PC-9 (cell line): ENCODE data around the gene IL4I1. TPM values are rescaled to one million over a fixed set of nuclear protein-coding genes. Genes with fewer than 3 reads are reported as not detected.
A peak's percentile ranks its signal among the peaks of the same experiment; 100 is the strongest.

Experiments
- BruUV-seq: library from RNA; stranded (reverse); fragments of 400-500 nt; replicated peaks from 2 replicates; lab custom pipeline; 2021; lab: Mats Ljungman, UMichigan
- CTCF ChIA-PET: fragments of 300-600 bp; sonication (Branson Sonifier 250); formaldehyde crosslinking; loops from one replicate; lab custom pipeline; 2022; ENCODE audit warnings: antibody characterized with exemption; lab: Charles Lee
- POLR2A ChIA-PET: fragments of 300-600 bp; sonication (Branson Sonifier 250); formaldehyde crosslinking; loops from one replicate; lab custom pipeline; 2022; ENCODE audit warnings: antibody characterized with exemption; ENCODE audit not compliant: unreplicated experiment; lab: Charles Lee
- DNase-seq, 2 experiments: peaks; one replicate each; pipeline versions ENCODE4 v3.0.0 to v3.0.0-alpha.2; 2015 to 2022; ENCODE audit warnings: mixed read lengths in 1 of 2
- H2AFZ ChIP-seq: fragments of 200-600 bp; sonication (generic); 2 replicates; pipeline ENCODE4 v1.8.1; 2017; ENCODE audit warnings: antibody characterized with exemption
- H3F3A ChIP-seq: fragments of 200-600 bp; sonication (generic); 2 replicates; pipeline ENCODE4 v1.8.1; 2017; ENCODE audit warnings: antibody characterized with exemption, mild to moderate bottlenecking, low read depth; ENCODE audit not compliant: insufficient read depth
- H3K27ac ChIP-seq: fragments of 200-600 bp; sonication (generic); 2 replicates; pipeline ENCODE4 v1.6.1; 2016; ENCODE audit warnings: mixed run types
- H3K27me3 ChIP-seq: fragments of 200-600 bp; sonication (generic); 2 replicates; pipeline ENCODE4 v1.6.1; 2016; ENCODE audit warnings: low read depth, mixed run types; ENCODE audit not compliant: insufficient read depth
- H3K36me3 ChIP-seq: fragments of 200-600 bp; sonication (generic); 2 replicates; pipeline ENCODE4 v1.6.1; 2016; ENCODE audit warnings: low read depth, mixed run types
- H3K4me1 ChIP-seq: fragments of 200-600 bp; sonication (generic); replicated peaks from 2 replicates; pipeline ENCODE4 v1.6.1; 2016; ENCODE audit warnings: mixed run types; ENCODE audit not compliant: insufficient read depth
- H3K4me2 ChIP-seq: fragments of 200-600 bp; sonication (generic); 2 replicates; pipeline ENCODE4 v1.6.1; 2017; ENCODE audit warnings: mixed run types
- H3K4me3 ChIP-seq: fragments of 200-600 bp; sonication (generic); 2 replicates; pipeline ENCODE4 v1.6.1; 2016; ENCODE audit warnings: mixed run types
- H3K79me2 ChIP-seq: fragments of 200-600 bp; sonication (generic); 2 replicates; pipeline ENCODE4 v1.6.1; 2017; ENCODE audit warnings: low read depth, mixed run types
- H3K9me2 ChIP-seq: fragments of 200-600 bp; sonication (generic); 2 replicates; pipeline ENCODE4 v1.8.1; 2017; ENCODE audit warnings: mild to moderate bottlenecking; ENCODE audit not compliant: insufficient read depth
- H3K9me3 ChIP-seq: fragments of 200-600 bp; sonication (generic); 2 replicates; pipeline ENCODE4 v1.8.1; 2016; ENCODE audit warnings: low read depth; ENCODE audit not compliant: insufficient read depth
- H4K20me1 ChIP-seq: fragments of 200-600 bp; sonication (generic); 2 replicates; pipeline ENCODE4 v1.8.1; 2017; ENCODE audit not compliant: insufficient read depth
- EZH2 ChIP-seq: fragments of 200-600 bp; sonication (generic); IDR thresholded peaks from 2 replicates; pipeline ENCODE4 v1.8.0; 2017; ENCODE audit warnings: antibody characterized with exemption, low read depth
- intact Hi-C: fragments of 100-400 bp; cut with micrococcal nuclease; formaldehyde crosslinking; loops from one replicate; pipeline ENCODE4 v1.10.0; 2022; ENCODE audit not compliant: unreplicated experiment
- total RNA-seq: library from RNA; stranded (reverse); gene quantifications from 2 replicates; pipeline ENCODE4 v1.2.3, GENCODE V29; 2021
- TF ChIP-seq, protein P1 (sequence below): fragments of 200-600 bp; sonication (generic); conservative IDR thresholded peaks from 2 replicates; pipeline ENCODE4 v1.6.1; 2017; ENCODE audit warnings: mixed run types, antibody characterized with exemption, mild to moderate bottlenecking, moderate library complexity

The IL4I1 gene
- total RNA-seq, 1 experiment from 2014 or later, result not detected

DNA sequence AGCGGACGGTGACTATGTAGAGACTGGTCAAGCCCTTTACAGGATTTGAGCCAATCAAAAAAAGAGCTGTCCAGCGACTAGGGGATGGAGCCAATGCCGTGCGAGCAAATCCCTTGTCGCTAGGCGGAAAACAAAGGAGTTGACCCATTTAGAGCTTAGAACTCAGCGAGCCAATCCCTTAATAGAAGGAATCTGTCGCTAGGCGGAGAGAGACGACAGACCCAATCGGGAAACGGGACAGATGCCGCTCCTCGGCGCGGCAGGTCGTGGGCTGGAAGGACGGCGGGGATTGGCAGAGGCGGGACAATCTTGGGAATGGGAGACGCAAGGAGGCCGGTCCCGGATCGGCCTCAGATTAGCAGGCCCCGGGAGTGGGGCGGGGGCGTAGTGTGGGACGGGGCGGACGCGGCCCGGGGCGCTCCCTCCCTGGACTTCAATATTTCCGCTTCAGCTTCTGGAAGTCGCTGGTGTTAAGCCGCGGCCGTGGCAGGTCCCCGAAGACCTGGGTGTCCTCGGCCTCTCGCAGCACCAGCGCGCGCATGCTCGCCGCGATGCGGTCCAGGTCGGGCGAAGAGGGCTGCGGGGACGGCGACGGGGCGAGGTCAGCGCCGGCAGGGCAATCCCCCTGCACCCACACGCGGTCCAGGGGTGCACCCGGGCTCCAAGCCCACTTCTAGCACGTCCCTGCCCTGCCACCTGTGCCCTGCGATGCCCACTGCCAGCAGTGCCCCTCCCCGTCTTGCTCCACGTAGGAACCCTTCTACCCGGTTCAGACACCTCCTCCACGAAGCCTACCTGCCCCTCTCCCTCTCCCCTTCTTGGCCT, 27.0 kb downstream of the IL4I1 start:
- H3K9me2 ChIP-seq, result no peaks in the 10 kb centered on the region
- peaks cover 42% of the 10 kb centered on the region for H3K79me2 ChIP-seq
- no TSS peak for BruUV-seq
- intact Hi-C loops, result loop anchor here (1.0 to 5.0 kb wide), 3 partner anchors 8 to 192 kb away; partner anchors contain the start of genes AKT1S1, MED25, PRMT1 and TBC1D17
- no peak for TF ChIP-seq EZH2
- TF ChIP-seq, protein P1, sequence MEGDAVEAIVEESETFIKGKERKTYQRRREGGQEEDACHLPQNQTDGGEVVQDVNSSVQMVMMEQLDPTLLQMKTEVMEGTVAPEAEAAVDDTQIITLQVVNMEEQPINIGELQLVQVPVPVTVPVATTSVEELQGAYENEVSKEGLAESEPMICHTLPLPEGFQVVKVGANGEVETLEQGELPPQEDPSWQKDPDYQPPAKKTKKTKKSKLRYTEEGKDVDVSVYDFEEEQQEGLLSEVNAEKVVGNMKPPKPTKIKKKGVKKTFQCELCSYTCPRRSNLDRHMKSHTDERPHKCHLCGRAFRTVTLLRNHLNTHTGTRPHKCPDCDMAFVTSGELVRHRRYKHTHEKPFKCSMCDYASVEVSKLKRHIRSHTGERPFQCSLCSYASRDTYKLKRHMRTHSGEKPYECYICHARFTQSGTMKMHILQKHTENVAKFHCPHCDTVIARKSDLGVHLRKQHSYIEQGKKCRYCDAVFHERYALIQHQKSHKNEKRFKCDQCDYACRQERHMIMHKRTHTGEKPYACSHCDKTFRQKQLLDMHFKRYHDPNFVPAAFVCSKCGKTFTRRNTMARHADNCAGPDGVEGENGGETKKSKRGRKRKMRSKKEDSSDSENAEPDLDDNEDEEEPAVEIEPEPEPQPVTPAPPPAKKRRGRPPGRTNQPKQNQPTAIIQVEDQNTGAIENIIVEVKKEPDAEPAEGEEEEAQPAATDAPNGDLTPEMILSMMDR, result no peak
- peaks cover 12% of the 10 kb centered on the region for H3K36me3 ChIP-seq
- no peak overlapping the region for H3K27ac ChIP-seq
- ChIA-PET CTCF (interaction anchor here (1.0 kb wide), 1 partner anchor 119 kb away, joined by 11 read pairs; no protein-coding TSS in a partner anchor), POLR2A (interaction anchor here (0.5 to 1.2 kb wide), 16 partner anchors 19 to 1382 kb away, joined by 3 to 20 read pairs (median 5); partner anchors contain the start of genes ALDH16A1, AP2A1, PTOV1 and RRAS)
- peaks cover 58% of the 10 kb centered on the region for H3F3A ChIP-seq
- peaks cover 37% of the 10 kb centered on the region for H3K4me1 ChIP-seq
- H3K4me2 ChIP-seq, result peak overlapping the region; percentile 93
- DNase-seq, result peak; percentile 98 to 99
- peak overlapping the region; percentile 48; the same call in 1 of the 2 replicates for H3K4me3 ChIP-seq
- no peaks in the 10 kb centered on the region for H3K27me3 ChIP-seq
- H3K9me3 ChIP-seq, result no peaks in the 10 kb centered on the region
- H4K20me1 ChIP-seq, result peaks cover 32% of the 10 kb centered on the region
- no peak overlapping the region for H2AFZ ChIP-seq

DNA sequence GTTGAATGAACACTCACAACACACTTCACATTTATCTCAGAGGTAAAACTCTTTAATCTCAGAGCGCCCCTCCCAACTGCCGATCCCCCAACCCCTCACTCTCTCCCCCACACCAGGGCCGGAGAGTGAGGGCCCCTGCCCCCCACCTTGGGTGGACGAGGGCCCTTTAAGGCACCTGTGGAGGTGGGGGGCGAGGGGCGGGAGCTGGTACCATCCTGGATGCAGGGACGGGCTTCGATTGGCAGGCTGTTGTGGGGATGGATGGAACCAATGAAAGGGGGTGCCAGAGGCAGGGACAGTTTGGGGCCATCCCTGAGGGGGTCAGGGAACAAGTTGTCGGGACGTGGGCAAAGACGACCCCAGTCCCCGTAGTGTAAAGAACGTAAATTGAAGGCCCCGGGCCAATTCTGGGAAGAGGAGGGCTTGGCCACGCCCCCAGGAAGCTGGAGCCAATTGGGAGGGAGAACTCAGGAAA, 27.6 kb downstream of the IL4I1 start:
- no peaks in the 10 kb centered on the region for H3K9me3 ChIP-seq
- CTCF ChIA-PET, result interaction anchor here (1.0 kb wide), 1 partner anchor 118 kb away, joined by 11 read pairs; no protein-coding TSS in a partner anchor
- no peak for DNase-seq
- H3K4me1 ChIP-seq, result peaks cover 36% of the 10 kb centered on the region
- H2AFZ ChIP-seq, result no peak overlapping the region
- POLR2A ChIA-PET, result interaction anchor here (0.5 to 1.2 kb wide), 14 partner anchors 19 to 1382 kb away, joined by 3 to 20 read pairs (median 5); partner anchors contain the start of genes ALDH16A1, AP2A1, PTOV1 and RRAS
- H3K27ac ChIP-seq, result no peak overlapping the region
- peaks cover 42% of the 10 kb centered on the region for H3K79me2 ChIP-seq
- no peaks in the 10 kb centered on the region for H3K9me2 ChIP-seq
- H3K27me3 ChIP-seq, result no peaks in the 10 kb centered on the region
- intact Hi-C loops, result loop anchor here (1.0 to 5.0 kb wide), 2 partner anchors 8 to 52 kb away; partner anchors contain the start of genes AKT1S1, MED25 and TBC1D17
- peaks cover 32% of the 10 kb centered on the region for H4K20me1 ChIP-seq
- H3F3A ChIP-seq, result peaks cover 63% of the 10 kb centered on the region
- no TSS peak for BruUV-seq
- H3K36me3 ChIP-seq, result peaks cover 10% of the 10 kb centered on the region
- TF ChIP-seq EZH2, result no peak
- TF ChIP-seq, protein P1, result no peak
- peak overlapping the region; percentile 45; the same call in 1 of the 2 replicates for H3K4me3 ChIP-seq
- H3K4me2 ChIP-seq, result peak overlapping the region; percentile 93
